Hepatocyte (in vitro differentiated cells): ENCODE measurements around the gene ITGB8. TPM values are rescaled to one million over a fixed set of nuclear protein-coding genes. Genes with fewer than 3 reads are reported as not detected.
A peak's percentile ranks its signal among the peaks of the same experiment; 100 is the strongest.

Experiments used
- DNase-seq: peaks from one replicate; pipeline ENCODE4 v3.0.0-alpha.2; 2016; ENCODE audit warnings: low spot score
- H2AFZ ChIP-seq: fragments of 200-600 bp; sonication (generic); 2 replicates; pipeline ENCODE4 v1.6.0; 2016; ENCODE audit warnings: antibody characterized with exemption, mild to moderate bottlenecking
- H3K27ac ChIP-seq: fragments of 200-600 bp; sonication (generic); 2 replicates; pipeline ENCODE4 v1.5.1; 2016; ENCODE audit warnings: mild to moderate bottlenecking
- H3K27me3 ChIP-seq: fragments of 200-600 bp; sonication (generic); 2 replicates; pipeline ENCODE4 v1.6.1; 2016
- H3K36me3 ChIP-seq: fragments of 200-600 bp; sonication (generic); replicated peaks from 2 replicates; pipeline ENCODE4 v1.5.1; 2016; ENCODE audit warnings: low read depth; ENCODE audit not compliant: insufficient read depth
- H3K4me1 ChIP-seq: fragments of 200-600 bp; sonication (generic); 2 replicates; pipeline ENCODE4 v1.5.1; 2016; ENCODE audit warnings: mild to moderate bottlenecking, moderate library complexity; ENCODE audit not compliant: insufficient read depth
- H3K4me2 ChIP-seq: fragments of 200-600 bp; sonication (generic); 2 replicates; pipeline ENCODE4 v1.6.0; 2016
- H3K4me3 ChIP-seq: fragments of 200-600 bp; sonication (generic); 2 replicates; pipeline ENCODE4 v1.5.1; 2016; ENCODE audit warnings: mild to moderate bottlenecking
- H3K79me2 ChIP-seq: fragments of 200-600 bp; sonication (generic); 2 replicates; pipeline ENCODE4 v1.6.0; 2017; ENCODE audit warnings: mild to moderate bottlenecking
- H3K9me2 ChIP-seq: fragments of 200-600 bp; sonication (generic); replicated peaks from 2 replicates; pipeline ENCODE4 v1.6.0; 2017; ENCODE audit warnings: mild to moderate bottlenecking; ENCODE audit not compliant: insufficient read depth
- H3K9me3 ChIP-seq: fragments of 200-600 bp; sonication (generic); 2 replicates; pipeline ENCODE4 v1.5.1; 2016; ENCODE audit warnings: low read depth, mild to moderate bottlenecking
- H4K20me1 ChIP-seq: fragments of 200-600 bp; sonication (generic); 2 replicates; pipeline ENCODE4 v1.6.0; 2016; ENCODE audit warnings: mild to moderate bottlenecking; ENCODE audit not compliant: insufficient read depth, poor library complexity, severe bottlenecking
- CTCF ChIP-seq: fragments of 200-600 bp; sonication (generic); IDR thresholded peaks from 2 replicates; pipeline ENCODE4 v1.5.1; 2016; ENCODE audit warnings: antibody characterized with exemption, mild to moderate bottlenecking; ENCODE audit not compliant: poor library complexity
- EZH2 ChIP-seq: fragments of 200-600 bp; sonication (generic); IDR thresholded peaks from 2 replicates; pipeline ENCODE4 v1.6.1; 2016; ENCODE audit warnings: antibody characterized with exemption, mild to moderate bottlenecking, borderline replicate concordance
- EZH2phosphoT487 ChIP-seq: fragments of 200-600 bp; sonication (generic); IDR thresholded peaks from one replicate; pipeline ENCODE4 v1.6.1; 2018; ENCODE audit warnings: antibody characterized with exemption, mild to moderate bottlenecking, low read depth, moderate library complexity; ENCODE audit not compliant: unreplicated experiment, severe bottlenecking
- WGBS: methylation state at CpG from one replicate; pipeline ENCODE4 v1.1.6; 2016; ENCODE audit warnings: low lambda C conversion rate; ENCODE audit errors: missing lambda C conversion rate; 5-methylcytosine and 5-hydroxymethylcytosine counted together
- polyA plus RNA-seq: library from polyadenylated mRNA; unstranded; fragments of >200 nt; fragmentation: Nextera tagmentation; extraction: Ambion mirVana; gene quantifications from 2 replicates; pipeline ENCODE4 v1.2.1, GENCODE V29; 2016
- total RNA-seq: library from RNA; depleted of rRNA; stranded (reverse); fragments of >200 nt; gene quantifications from 2 replicates; pipeline ENCODE4 v1.2.3, GENCODE V29; 2014

The ITGB8 gene
- total and polyA plus RNA-seq, 2 experiments from 2014 or later, result 7.2 to 37.0 TPM

- Histone ChIP-seq H2AFZ (no peak overlapping the region), H3K36me3 (no peaks in the 10 kb centered on the region), H3K79me2 (peaks cover 86% of the 10 kb centered on the region), H3K9me2 (no peaks in the 10 kb centered on the region), H3K27ac (peak overlapping the region; percentile 35), H4K20me1 (no peaks in the 10 kb centered on the region), H3K4me2 (no peak overlapping the region), H3K4me3 (no peak overlapping the region), H3K4me1 (no peaks in the 10 kb centered on the region), H3K27me3 (no peaks in the 10 kb centered on the region), H3K9me3 (no peaks in the 10 kb centered on the region)
- no peak for TF ChIP-seq EZH2phosphoT487
- no peak for TF ChIP-seq CTCF
- no peak for TF ChIP-seq EZH2
- DNase-seq, result no peak
These were observed 10.1 kb downstream of the ITGB8 start for GRCh38 chr7:20340839-20341238.

- no peak overlapping the region for H3K27ac ChIP-seq
- H4K20me1 ChIP-seq, result no peaks in the 10 kb centered on the region
- H3K27me3 ChIP-seq, result no peaks in the 10 kb centered on the region
- H3K36me3 ChIP-seq, result no peaks in the 10 kb centered on the region
- no peak overlapping the region for H3K4me2 ChIP-seq
- TF ChIP-seq CTCF (peak; percentile 28), EZH2 (no peak)
- no peaks in the 10 kb centered on the region for H3K9me3 ChIP-seq
- WGBS, result 37% methylated on average over 3 of the region's 3 CpGs
- H3K79me2 ChIP-seq, result peaks cover 67% of the 10 kb centered on the region
- no peak overlapping the region for H2AFZ ChIP-seq
- H3K4me1 ChIP-seq, result no peaks in the 10 kb centered on the region
- no peaks in the 10 kb centered on the region for H3K9me2 ChIP-seq
- H3K4me3 ChIP-seq, result no peak overlapping the region
- no peak for DNase-seq
These were observed 12.5 kb downstream of the ITGB8 start for GRCh38 chr7:20343205-20343604.

- Histone ChIP-seq H3K4me3 (no peak overlapping the region), H2AFZ (no peak overlapping the region), H3K9me2 (no peaks in the 10 kb centered on the region), H3K36me3 (no peaks in the 10 kb centered on the region), H3K4me2 (no peak overlapping the region), H3K79me2 (peaks cover 59% of the 10 kb centered on the region), H3K9me3 (no peaks in the 10 kb centered on the region), H4K20me1 (no peaks in the 10 kb centered on the region), H3K4me1 (no peaks in the 10 kb centered on the region), H3K27me3 (no peaks in the 10 kb centered on the region), H3K27ac (no peak overlapping the region)
- TF ChIP-seq EZH2phosphoT487, result no peak
- TF ChIP-seq CTCF, result no peak
- no peak for TF ChIP-seq EZH2
- DNase-seq, result no peak
- 64% methylated on average over 2 of the region's 2 CpGs for WGBS
These were observed 13.2 kb downstream of the ITGB8 start for GRCh38 chr7:20343941-20344340.

- WGBS, result over 99% methylated on average over 4 of the region's 4 CpGs
- Histone ChIP-seq H3K4me3 (no peak overlapping the region), H2AFZ (no peak overlapping the region), H3K9me3 (no peaks in the 10 kb centered on the region), H3K27ac (no peak overlapping the region), H3K27me3 (no peaks in the 10 kb centered on the region), H3K36me3 (no peaks in the 10 kb centered on the region), H3K4me1 (no peaks in the 10 kb centered on the region), H3K4me2 (no peak overlapping the region), H3K9me2 (no peaks in the 10 kb centered on the region), H4K20me1 (no peaks in the 10 kb centered on the region), H3K79me2 (peaks cover 57% of the 10 kb centered on the region)
- DNase-seq, result no peak
- TF ChIP-seq EZH2phosphoT487 (no peak), CTCF (no peak), EZH2 (no peak)
These were observed 13.7 kb downstream of the ITGB8 start for GRCh38 chr7:20344396-20344795.
